Neural progenitor cell (in vitro differentiated cells): ENCODE data around the gene C16orf87. TPM values are rescaled to one million over a fixed set of nuclear protein-coding genes. Genes with fewer than 3 reads are reported as not detected.

ENCODE experiments used
- DNase-seq: peaks from one replicate; pipeline ENCODE4 v3.0.0-alpha.2; 2016; ENCODE audit warnings: low spot score
- H2AFZ ChIP-seq: fragments of 200-600 bp; sonication (generic); replicated peaks from 2 replicates; pipeline ENCODE4 v1.6.1; 2016; ENCODE audit warnings: antibody characterized with exemption
- H3F3A ChIP-seq: fragments of 200-600 bp; sonication (generic); 2 replicates; pipeline ENCODE4 v1.6.1; 2016; ENCODE audit warnings: antibody characterized with exemption, low read depth
- H3K27ac ChIP-seq: fragments of 200-600 bp; sonication (generic); 2 replicates; pipeline ENCODE4 v1.5.1; 2016; ENCODE audit warnings: mild to moderate bottlenecking
- H3K27me3 ChIP-seq: fragments of 200-600 bp; sonication (generic); 2 replicates; pipeline ENCODE4 v1.6.1; 2016; ENCODE audit warnings: mild to moderate bottlenecking, moderate library complexity
- H3K36me3 ChIP-seq: fragments of 200-600 bp; sonication (generic); 2 replicates; pipeline ENCODE4 v1.5.1; 2016
- H3K4me1 ChIP-seq: fragments of 200-600 bp; sonication (generic); 2 replicates; pipeline ENCODE4 v1.6.1; 2016; ENCODE audit warnings: mixed run types
- H3K4me2 ChIP-seq: fragments of 200-600 bp; sonication (generic); 2 replicates; pipeline ENCODE4 v1.6.1; 2016
- H3K4me3 ChIP-seq: fragments of 200-600 bp; sonication (generic); 2 replicates; pipeline ENCODE4 v1.5.1; 2016
- H3K79me2 ChIP-seq: fragments of 200-600 bp; sonication (generic); 2 replicates; pipeline ENCODE4 v1.6.1; 2016; ENCODE audit warnings: low read depth
- H3K9ac ChIP-seq: fragments of 200-600 bp; sonication (generic); 2 replicates; pipeline ENCODE4 v1.6.1; 2016
- H3K9me3 ChIP-seq: fragments of 200-600 bp; sonication (generic); 2 replicates; pipeline ENCODE4 v1.5.1; 2016; ENCODE audit warnings: low read depth
- H4K20me1 ChIP-seq: fragments of 200-600 bp; sonication (generic); 2 replicates; pipeline ENCODE4 v1.6.1; 2016; ENCODE audit warnings: low read depth
- H3K27ac Mint-ChIP-seq: 3 replicates; pipeline ENCODE4 v1.8.0; 2021; ENCODE audit warnings: mixed read lengths
- H3K27me3 Mint-ChIP-seq: 2 replicates; pipeline ENCODE4 v1.8.0; 2022; ENCODE audit warnings: low read depth, mild to moderate bottlenecking, inconsistent platforms, moderate library complexity, mixed read lengths; ENCODE audit not compliant: insufficient read depth
- H3K36me3 Mint-ChIP-seq: 3 replicates; pipeline ENCODE4 v1.8.0; 2021; ENCODE audit warnings: mixed read lengths
- H3K4me1 Mint-ChIP-seq: 3 replicates; pipeline ENCODE4 v1.8.0; 2021; ENCODE audit warnings: mixed read lengths
- H3K4me3 Mint-ChIP-seq: 3 replicates; pipeline ENCODE4 v1.8.0; 2021; ENCODE audit warnings: mild to moderate bottlenecking, moderate library complexity, mixed read lengths
- H3K9me3 Mint-ChIP-seq: 3 replicates; pipeline ENCODE4 v1.8.0; 2020; ENCODE audit warnings: mixed read lengths
- CTCF ChIP-seq: fragments of 200-600 bp; sonication (generic); IDR thresholded peaks from 2 replicates; pipeline ENCODE4 v1.5.1; 2017; ENCODE audit warnings: antibody characterized with exemption, mild to moderate bottlenecking
- EZH2 ChIP-seq: fragments of 200-600 bp; sonication (generic); IDR thresholded peaks from 2 replicates; pipeline ENCODE4 v1.6.1; 2017; ENCODE audit warnings: antibody characterized with exemption, mild to moderate bottlenecking, moderate library complexity
- EZH2phosphoT487 ChIP-seq: fragments of 200-600 bp; sonication (generic); IDR thresholded peaks from 2 replicates; pipeline ENCODE4 v1.6.1; 2017; ENCODE audit warnings: antibody characterized with exemption
- total RNA-seq: library from RNA; depleted of rRNA; stranded (reverse); fragments of >200 nt; gene quantifications from 2 replicates; pipeline ENCODE4 v1.2.3, GENCODE V29; 2015; ENCODE audit warnings: low replicate concordance

The C16orf87 gene
- total RNA-seq, 1 donor from 2014 or later, result 66.7 TPM

GRCh38 chr16:46830417-46830901 is 521 bp downstream of the C16orf87 start:
- Histone ChIP-seq H2AFZ (no peak overlapping the region), H3K36me3 (no peaks in the 10 kb centered on the region), H3K4me3 (peak overlapping the region; percentile 89), H3K79me2 (peaks cover 52% of the 10 kb centered on the region), H4K20me1 (peaks cover 28% of the 10 kb centered on the region), H3K9me3 (no peaks in the 10 kb centered on the region), H3K4me2 (peak overlapping the region; percentile 91), H3K27me3 (no peaks in the 10 kb centered on the region), H3K9ac (peak overlapping the region; percentile 78), H3K4me1 (peaks cover 20% of the 10 kb centered on the region), H3K27ac (peak overlapping the region; percentile 86), H3F3A (peaks cover 20% of the 10 kb centered on the region)
- no peaks in the 10 kb centered on the region for H3K9me3 Mint-ChIP-seq
- peak; percentile 74 for DNase-seq
- no peaks in the 10 kb centered on the region for H3K36me3 Mint-ChIP-seq
- H3K4me3 Mint-ChIP-seq, result peak overlapping the region; percentile 98
- H3K27ac Mint-ChIP-seq, result peak overlapping the region; percentile 92
- H3K27me3 Mint-ChIP-seq, result no peaks in the 10 kb centered on the region
- no peak for TF ChIP-seq CTCF
- no peak for TF ChIP-seq EZH2phosphoT487
- TF ChIP-seq EZH2, result no peak
- peaks cover 9% of the 10 kb centered on the region for H3K4me1 Mint-ChIP-seq

- Histone ChIP-seq H3K9ac (no peak overlapping the region), H3F3A (peaks cover 20% of the 10 kb centered on the region), H3K4me3 (peak overlapping the region; percentile 89), H3K4me1 (peaks cover 20% of the 10 kb centered on the region), H3K9me3 (no peaks in the 10 kb centered on the region), H3K4me2 (peak overlapping the region; percentile 91), H3K27me3 (no peaks in the 10 kb centered on the region), H2AFZ (no peak overlapping the region), H4K20me1 (peaks cover 41% of the 10 kb centered on the region), H3K27ac (no peak overlapping the region), H3K79me2 (peaks cover 67% of the 10 kb centered on the region), H3K36me3 (no peaks in the 10 kb centered on the region)
- DNase-seq, result no peak
- peaks cover 4% of the 10 kb centered on the region for H3K36me3 Mint-ChIP-seq
- H3K27me3 Mint-ChIP-seq, result no peaks in the 10 kb centered on the region
- peak overlapping the region; percentile 98 for H3K4me3 Mint-ChIP-seq
- peaks cover 9% of the 10 kb centered on the region for H3K4me1 Mint-ChIP-seq
- H3K9me3 Mint-ChIP-seq, result no peaks in the 10 kb centered on the region
- H3K27ac Mint-ChIP-seq, result no peak overlapping the region
- TF ChIP-seq CTCF (no peak), EZH2phosphoT487 (no peak), EZH2 (no peak)
Observed at GRCh38 chr16:46828943-46829342, 2.0 kb downstream of the C16orf87 start.

- H3K79me2 ChIP-seq, result peaks cover 74% of the 10 kb centered on the region
- H3F3A ChIP-seq, result peaks cover 20% of the 10 kb centered on the region
- peaks cover 47% of the 10 kb centered on the region for H4K20me1 ChIP-seq
- no peaks in the 10 kb centered on the region for H3K36me3 ChIP-seq
- no peak overlapping the region for H3K27ac ChIP-seq
- no peaks in the 10 kb centered on the region for H3K27me3 ChIP-seq
- peak overlapping the region; percentile 91 for H3K4me2 ChIP-seq
- H2AFZ ChIP-seq, result no peak overlapping the region
- Mint-ChIP-seq H3K4me3 (no peak overlapping the region), H3K27ac (no peak overlapping the region), H3K4me1 (peaks cover 9% of the 10 kb centered on the region), H3K9me3 (no peaks in the 10 kb centered on the region), H3K27me3 (no peaks in the 10 kb centered on the region), H3K36me3 (peaks cover 9% of the 10 kb centered on the region)
- H3K9ac ChIP-seq, result no peak overlapping the region
- H3K9me3 ChIP-seq, result no peaks in the 10 kb centered on the region
- peaks cover 20% of the 10 kb centered on the region for H3K4me1 ChIP-seq
- no peak for DNase-seq
- H3K4me3 ChIP-seq, result peak overlapping the region; percentile 89
- no peak for TF ChIP-seq EZH2
- TF ChIP-seq EZH2phosphoT487, result no peak
- TF ChIP-seq CTCF, result no peak
Observed at GRCh38 chr16:46828292-46828691, 2.7 kb downstream of the C16orf87 start.
